GM12875 (cell line): Measurements from ENCODE around the gene ZP3.
"Not testable (repeated sequence)": the region's sequence is repeated elsewhere in the genome, so short reads cannot be mapped to it uniquely, and the experiment has no call there.

ENCODE experiments used
- H3K4me3 ChIP-seq: one replicate; pipeline ENCODE4 v1.5.1; 2011; ENCODE audit warnings: low read depth, low read length, control low read depth
- CTCF ChIP-seq: IDR thresholded peaks from 2 replicates; pipeline ENCODE4 v1.5.1; 2011; ENCODE audit warnings: low read depth, mild to moderate bottlenecking, control low read depth, inconsistent platforms, low read length, moderate library complexity, borderline replicate concordance; ENCODE audit not compliant: insufficient read depth

Gene ZP3

GRCh38 chr7:76408121-76408560 is 16.6 kb upstream of the ZP3 start:
- H3K4me3 ChIP-seq = no peak overlapping the region
- no peak for TF ChIP-seq CTCF

GRCh38 chr7:76409537-76409936 is 15.2 kb upstream of the ZP3 start, which contains the start of gene SSC4D:
SSC4D (minus strand) TSS chr7:76409697; CDS start chr7:76404439, 5,258 bp downstream.
- no peak within 1 kb of the TSS for H3K4me3 ChIP-seq
- no peak for TF ChIP-seq CTCF

GRCh38 chr7:76411626-76412025 is 13.1 kb upstream of the ZP3 start:
- no peak overlapping the region for H3K4me3 ChIP-seq
- no peak for TF ChIP-seq CTCF

- TF ChIP-seq CTCF = no peak
Measured at GRCh38 chr7:76412249-76412648, 12.5 kb upstream of the ZP3 start.

GRCh38 chr7:76417654-76418310 is 7.0 kb upstream of the ZP3 start:
- not testable (repeated sequence) for H3K4me3 ChIP-seq

More at GRCh38 chr7:76412249-76412648, 12.5 kb upstream of the ZP3 start:
- H3K4me3 ChIP-seq = no peak overlapping the region

- not testable (repeated sequence) for H3K4me3 ChIP-seq
Measured at GRCh38 chr7:76421097-76421496, 3.7 kb upstream of the ZP3 start.

- TF ChIP-seq CTCF = no peak
- H3K4me3 ChIP-seq = no peak overlapping the region
Measured at GRCh38 chr7:76423666-76424412, 911 bp upstream of the ZP3 start.

- H3K4me3 ChIP-seq = no peak overlapping the region
- TF ChIP-seq CTCF = no peak
Measured at GRCh38 chr7:76425156-76425555, 406 bp downstream of the ZP3 start.

- not testable (repeated sequence) for H3K4me3 ChIP-seq
Measured at GRCh38 chr7:76425558-76425957, 808 bp downstream of the ZP3 start.
